Measurements from ENCODE around the gene STK35. TPM values are rescaled to one million over a fixed set of nuclear protein-coding genes. Genes with fewer than 3 reads are reported as not detected.

Gene STK35
- total RNA-seq, 4 donors from 2014 or later: 15.6 to 20.3 (median 17.9) TPM

- Histone ChIP-seq H3K4me3 (replicated peaks in 1 of 3) (no peak overlapping the region), H3K27me3 (no peaks in the 10 kb centered on the region), H3K36me3 (no peaks in the 10 kb centered on the region), H3K4me1 (no peaks in the 10 kb centered on the region), H3K9me3 (no peaks in the 10 kb centered on the region), H3K27ac (no peak overlapping the region)
- WGBS, 2 donors: 40 to 42% methylated on average over 8 of the region's 8 CpGs
- intact Hi-C loops (cut with DNase I): no loop called here
- no peak for DNase-seq
- TF ChIP-seq, protein P1, sequence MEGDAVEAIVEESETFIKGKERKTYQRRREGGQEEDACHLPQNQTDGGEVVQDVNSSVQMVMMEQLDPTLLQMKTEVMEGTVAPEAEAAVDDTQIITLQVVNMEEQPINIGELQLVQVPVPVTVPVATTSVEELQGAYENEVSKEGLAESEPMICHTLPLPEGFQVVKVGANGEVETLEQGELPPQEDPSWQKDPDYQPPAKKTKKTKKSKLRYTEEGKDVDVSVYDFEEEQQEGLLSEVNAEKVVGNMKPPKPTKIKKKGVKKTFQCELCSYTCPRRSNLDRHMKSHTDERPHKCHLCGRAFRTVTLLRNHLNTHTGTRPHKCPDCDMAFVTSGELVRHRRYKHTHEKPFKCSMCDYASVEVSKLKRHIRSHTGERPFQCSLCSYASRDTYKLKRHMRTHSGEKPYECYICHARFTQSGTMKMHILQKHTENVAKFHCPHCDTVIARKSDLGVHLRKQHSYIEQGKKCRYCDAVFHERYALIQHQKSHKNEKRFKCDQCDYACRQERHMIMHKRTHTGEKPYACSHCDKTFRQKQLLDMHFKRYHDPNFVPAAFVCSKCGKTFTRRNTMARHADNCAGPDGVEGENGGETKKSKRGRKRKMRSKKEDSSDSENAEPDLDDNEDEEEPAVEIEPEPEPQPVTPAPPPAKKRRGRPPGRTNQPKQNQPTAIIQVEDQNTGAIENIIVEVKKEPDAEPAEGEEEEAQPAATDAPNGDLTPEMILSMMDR (IDR thresholded peaks at IDR 0.05): no peak
- TF ChIP-seq POLR2A (IDR thresholded peaks at IDR 0.05): no peak
Measured at GRCh38 chr20:2093883-2094282, 7.7 kb upstream of the STK35 start.

- Histone ChIP-seq H3K27ac (peak overlapping the region; percentile 97 to 100 (median 100)), H3K4me3 (replicated peaks in 1 of 3) (peak overlapping the region; percentile 19 to 95 (median 90)), H3K9me3 (no peaks in the 10 kb centered on the region), H3K4me1 (peaks cover 27 to 28% of the 10 kb centered on the region in 2 donors), H3K36me3 (no peaks in the 10 kb centered on the region), H3K27me3 (no peaks in the 10 kb centered on the region)
- intact Hi-C loops (cut with DNase I): loop anchor here (10.0 kb wide), 1 partner anchor 137 kb away; no protein-coding TSS in a partner anchor
- TF ChIP-seq POLR2A (IDR thresholded peaks at IDR 0.05): peak in 1 of 2 donors; percentile 45
- TF ChIP-seq, protein P1 (IDR thresholded peaks at IDR 0.05): peak in 2 of 6 experiments; percentile 30 to 33
- DNase-seq: peak; percentile 89 to 94
- 0 to 2% methylated on average over 16 to 23 of the region's 64 CpGs for WGBS, 2 donors
Measured at GRCh38 chr20:2101865-2102584, 398 bp downstream of the STK35 start.

DNA sequence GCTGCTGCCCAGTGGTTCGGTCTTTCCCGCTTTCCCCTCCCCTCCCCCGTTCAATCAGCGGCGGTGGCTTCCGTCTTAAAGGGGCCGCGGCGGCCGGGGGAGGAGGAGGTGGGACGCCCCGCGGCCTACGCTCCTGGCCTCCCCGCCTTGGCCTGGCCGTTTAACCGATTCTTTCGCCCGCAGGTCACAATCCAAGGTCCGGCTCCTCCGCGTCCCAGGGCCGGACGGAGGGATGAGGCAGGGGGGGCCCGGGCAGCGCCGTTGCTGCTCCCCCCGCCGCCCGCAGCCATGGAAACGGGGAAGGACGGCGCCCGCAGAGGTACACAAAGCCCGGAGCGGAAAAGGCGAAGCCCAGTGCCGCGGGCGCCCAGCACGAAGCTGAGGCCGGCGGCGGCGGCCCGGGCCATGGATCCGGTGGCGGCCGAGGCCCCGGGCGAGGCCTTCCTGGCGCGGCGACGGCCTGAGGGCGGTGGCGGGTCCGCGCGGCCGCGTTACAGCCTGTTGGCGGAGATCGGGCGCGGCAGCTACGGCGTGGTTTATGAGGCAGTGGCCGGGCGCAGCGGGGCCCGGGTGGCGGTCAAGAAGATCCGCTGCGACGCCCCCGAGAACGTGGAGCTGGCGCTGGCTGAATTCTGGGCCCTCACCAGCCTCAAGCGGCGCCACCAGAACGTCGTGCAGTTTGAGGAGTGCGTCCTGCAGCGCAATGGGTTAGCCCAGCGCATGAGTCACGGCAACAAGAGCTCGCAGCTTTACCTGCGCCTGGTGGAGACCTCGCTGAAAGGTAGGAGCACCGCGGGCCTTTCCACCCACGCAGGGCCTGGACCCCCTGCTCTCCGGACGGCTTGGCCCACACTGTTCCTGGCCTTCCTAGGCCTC is 1.2 kb downstream of the STK35 start:
- peak; percentile 81 to 87 for DNase-seq
- Histone ChIP-seq H3K9me3 (no peaks in the 10 kb centered on the region), H3K4me1 (peaks cover 27 to 33% of the 10 kb centered on the region in 2 donors), H3K4me3 (replicated peaks in 1 of 3) (peak overlapping the region; percentile 90 to 95 (median 94)), H3K27me3 (no peaks in the 10 kb centered on the region), H3K36me3 (no peaks in the 10 kb centered on the region), H3K27ac (peak overlapping the region; percentile 97 to 100 (median 100))
- intact Hi-C loops (cut with DNase I): loop anchor here (10.0 kb wide), 1 partner anchor 138 kb away; no protein-coding TSS in a partner anchor
- WGBS, 2 donors: 0 to 2% methylated on average over 24 to 47 of the region's 95 CpGs
- TF ChIP-seq POLR2A (IDR thresholded peaks at IDR 0.05): peak in 1 of 2 donors; percentile 64
- TF ChIP-seq, protein P1 (IDR thresholded peaks at IDR 0.05): peak in 2 of 6 experiments; percentile 0 to 1

DNA sequence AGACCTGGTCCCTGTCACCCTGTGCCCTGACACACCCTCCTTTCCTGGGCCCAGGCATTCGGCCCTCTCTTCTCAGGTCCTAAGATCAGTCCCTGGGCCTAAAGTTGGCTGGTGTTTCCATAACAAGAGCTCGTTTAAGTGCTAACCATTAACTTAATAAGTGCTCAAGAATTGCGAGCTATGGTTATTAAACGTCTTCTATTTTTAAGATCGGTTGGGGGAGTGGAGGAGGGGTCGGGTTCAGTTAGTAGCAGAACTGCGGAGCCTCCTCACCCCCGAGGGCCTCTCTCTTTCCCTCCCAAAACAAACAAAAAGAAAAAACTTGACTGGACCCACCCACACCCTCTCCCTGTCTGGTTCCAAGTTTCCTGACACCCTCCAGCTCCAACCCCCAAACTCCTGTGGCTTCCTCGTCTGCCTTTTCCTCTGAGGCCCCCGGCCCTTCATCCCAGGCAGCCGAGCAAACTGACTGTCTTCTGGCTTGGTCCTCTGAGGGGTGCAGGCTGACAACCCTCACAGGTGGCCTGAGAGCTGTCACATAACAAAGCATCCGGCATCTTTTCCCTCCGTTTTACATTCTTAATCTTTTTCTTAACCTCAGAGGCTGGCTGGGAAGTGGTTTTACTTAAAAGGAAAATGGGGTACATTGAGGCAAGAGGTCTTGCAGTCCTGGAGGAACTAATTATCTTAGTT is 2.0 kb downstream of the STK35 start:
- peak overlapping the region; percentile 90 to 95 (median 94) for H3K4me3 ChIP-seq (replicated peaks in 1 of 3)
- no peaks in the 10 kb centered on the region for H3K36me3 ChIP-seq
- peak in 1 of 2 donors; percentile 8 for DNase-seq
- no peaks in the 10 kb centered on the region for H3K9me3 ChIP-seq
- TF ChIP-seq, protein P1 (IDR thresholded peaks at IDR 0.05): no peak
- no peak for TF ChIP-seq POLR2A (IDR thresholded peaks at IDR 0.05)
- peak overlapping the region in 2 of 3 donors; percentile 97 to 100 for H3K27ac ChIP-seq
- intact Hi-C loops (cut with DNase I): loop anchor here (10.0 kb wide), 1 partner anchor 139 kb away; no protein-coding TSS in a partner anchor
- peaks cover 30 to 41% of the 10 kb centered on the region in 2 donors for H3K4me1 ChIP-seq
- no peaks in the 10 kb centered on the region for H3K27me3 ChIP-seq
- 2 to 3% methylated on average over 13 of the region's 13 CpGs for WGBS, 2 donors
